HepG2 (cell line): ENCODE data around the gene ANKRD6. TPM values are rescaled to one million over a fixed set of nuclear protein-coding genes. Genes with fewer than 3 reads are reported as not detected.

Experiments used
- ATAC-seq: fragments of 200-7000 bp; cut with Tn5 transposase; 3 replicates; pipeline ENCODE4 v1.9.1; 2020; ENCODE audit warnings: mild to moderate bottlenecking, moderate library complexity
- BruUV-seq: library from RNA; stranded (reverse); fragments of 400-500 nt; replicated peaks from 2 replicates; lab custom pipeline; 2021; lab: Mats Ljungman, UMichigan
- CTCF ChIA-PET: fragments of 300-600 bp; formaldehyde crosslinking; extraction: SDS; loops from one replicate; lab custom pipeline; 2021; ENCODE audit warnings: low total read pairs, inconsistent platforms, low intra/inter-chr PET ratio; lab: Yijun Ruan, JAX
- POLR2A ChIA-PET: fragments of 350-600 bp; sonication (Branson Sonifier 250); formaldehyde crosslinking; loops from one replicate; lab custom pipeline; 2020; ENCODE audit warnings: antibody characterized with exemption, inconsistent platforms; lab: Yijun Ruan, JAX
- DNase-seq: peaks from one replicate; pipeline ENCODE4 v3.0.0-alpha.2; 2015; ENCODE audit warnings: low spot score
- FAIRE-seq: peaks from 3 replicates; lab custom pipeline; 2011; peaks lifted over from hg19 to GRCh38; lab: Jason Lieb, UNC
- H2AFZ ChIP-seq: one replicate; pipeline ENCODE4 v1.6.1; 2011; ENCODE audit warnings: low read length, inconsistent platforms
- H3K27ac ChIP-seq: fragments of 300-600 bp; 3 replicates; pipeline ENCODE4 v1.8.0; 2011; ENCODE audit warnings: mixed run types, mild to moderate bottlenecking, mixed read lengths, low read length, inconsistent platforms; ENCODE audit not compliant: insufficient read depth; ENCODE audit errors: extremely low read length
- H3K27me3 ChIP-seq, 2 experiments: fragments of 200-600 bp in 1 of 2; 2 replicates in 1 of 2; 3 replicates in 1 of 2; pipeline versions ENCODE4 v1.6.0 to v1.8.0; 2011; ENCODE audit warnings: low read length in 2 of 2, mild to moderate bottlenecking in 2 of 2, moderate library complexity in 2 of 2, inconsistent platforms in 1 of 2; ENCODE audit not compliant: insufficient read depth in 2 of 2, control insufficient read depth in 1 of 2
- H3K36me3 ChIP-seq, 2 experiments: fragments of 200-600 bp in 1 of 2; replicated peaks in 1 of 2; 2 replicates in 1 of 2; 3 replicates in 1 of 2; pipeline versions ENCODE4 v1.5.1 to v1.8.0; 2011; ENCODE audit warnings: low read length in 2 of 2, inconsistent platforms in 1 of 2; ENCODE audit not compliant: insufficient read depth in 2 of 2, control insufficient read depth in 1 of 2
- H3K4me1 ChIP-seq: 2 replicates; pipeline ENCODE4 v1.5.1; 2012; ENCODE audit warnings: low read length, inconsistent platforms; ENCODE audit not compliant: insufficient read depth
- H3K4me2 ChIP-seq: 2 replicates; pipeline ENCODE4 v1.6.0; 2011; ENCODE audit warnings: low read depth, low read length, inconsistent platforms
- H3K4me3 ChIP-seq, 3 experiments: fragments of 200-600 bp in 1 of 3; sonication (generic), shearing (Covaris generic) in 1 of 3; replicated peaks in 1 of 3; 2 replicates each; pipeline ENCODE4 v1.5.1; 2011 to 2016; ENCODE audit warnings: low read length in 3 of 3, inconsistent platforms in 2 of 3, low read depth in 2 of 3, mild to moderate bottlenecking in 2 of 3, control low read depth in 1 of 3, mixed read lengths in 1 of 3; ENCODE audit not compliant: insufficient read depth in 1 of 3
- H3K79me2 ChIP-seq: one replicate; pipeline ENCODE4 v1.6.1; 2011; ENCODE audit warnings: low read length, inconsistent platforms; ENCODE audit not compliant: insufficient read depth
- H3K9ac ChIP-seq: 2 replicates; pipeline ENCODE4 v1.6.0; 2011; ENCODE audit warnings: mild to moderate bottlenecking, low read depth, low read length, inconsistent platforms; ENCODE audit not compliant: insufficient read depth
- H3K9me3 ChIP-seq: 2 replicates; pipeline ENCODE4 v1.5.1; 2012; ENCODE audit warnings: mild to moderate bottlenecking, low read length
- H4K20me1 ChIP-seq: 2 replicates; pipeline ENCODE4 v1.6.0; 2011; ENCODE audit warnings: inconsistent platforms, mild to moderate bottlenecking, low read length, moderate library complexity; ENCODE audit not compliant: insufficient read depth
- BORCS8-MEF2B ChIP-seq: sonication (generic); formaldehyde crosslinking; IDR thresholded peaks from 2 replicates; pipeline ENCODE4 v1.8.0; 2022; ENCODE audit warnings: mild to moderate bottlenecking, missing genetic modification reagents
- CBX2 ChIP-seq, 2 experiments: fragments of 200-600 bp in 1 of 2; sonication (generic); formaldehyde crosslinking in 1 of 2; IDR thresholded peaks; 2 replicates each; pipeline versions ENCODE4 v1.7.0 to v1.8.1; 2018 to 2022; ENCODE audit warnings: low read depth in 2 of 2, low read length in 1 of 2, mild to moderate bottlenecking in 1 of 2, missing genetic modification reagents in 1 of 2
- CHD4 ChIP-seq: fragments of 200-600 bp; sonication (generic); IDR thresholded peaks from 2 replicates; pipeline ENCODE4 v1.7.0; 2017; ENCODE audit warnings: mild to moderate bottlenecking, low read length, borderline replicate concordance
- FOXK2 ChIP-seq: fragments of 450-650 bp; IDR thresholded peaks from 2 replicates; pipeline ENCODE4 v1.6.1; 2016
- GABPA ChIP-seq, 2 experiments: IDR thresholded peaks; 2 replicates each; pipeline ENCODE4 v1.6.1; 2011 to 2016; ENCODE audit warnings: low read depth in 2 of 2, low read length in 1 of 2, missing biosample characterization in 1 of 2, missing genetic modification characterization in 1 of 2
- KDM2A ChIP-seq: sonication (generic); formaldehyde crosslinking; IDR thresholded peaks from 2 replicates; pipeline ENCODE4 v1.4.0; 2020; ENCODE audit warnings: low read depth, missing genetic modification reagents, borderline replicate concordance
- MAFK ChIP-seq, 2 experiments: IDR thresholded peaks in 1 of 2; conservative IDR thresholded peaks in 1 of 2; 2 replicates each; pipeline ENCODE4 v1.6.1; 2011; ENCODE audit warnings: improper control_type of control experiment in 2 of 2, low read length in 2 of 2
- NFYB ChIP-seq: sonication (generic); formaldehyde crosslinking; IDR thresholded peaks from 2 replicates; pipeline ENCODE4 v1.4.0; 2020; ENCODE audit warnings: missing genetic modification reagents
- SALL2 ChIP-seq: sonication (generic); formaldehyde crosslinking; IDR thresholded peaks from 2 replicates; pipeline ENCODE4 v1.8.1; 2023; ENCODE audit warnings: mild to moderate bottlenecking, missing genetic modification reagents, inconsistent platforms
- ZBTB7B ChIP-seq: sonication (generic); formaldehyde crosslinking; IDR thresholded peaks from 2 replicates; pipeline ENCODE4 v1.4.0; 2020; ENCODE audit warnings: missing genetic modification reagents
- ZNF430 ChIP-seq: sonication (generic); formaldehyde crosslinking; IDR thresholded peaks from 2 replicates; pipeline ENCODE4 v1.9.0; 2021; ENCODE audit warnings: mild to moderate bottlenecking, missing genetic modification reagents
- ZNF446 ChIP-seq: sonication (generic); formaldehyde crosslinking; IDR thresholded peaks from 2 replicates; pipeline ENCODE4 v1.5.0; 2020; ENCODE audit warnings: mild to moderate bottlenecking, missing genetic modification reagents
- ZNF577 ChIP-seq: sonication (generic); formaldehyde crosslinking; IDR thresholded peaks from 2 replicates; pipeline ENCODE4 v1.4.0; 2020; ENCODE audit warnings: mild to moderate bottlenecking, low read depth, missing genetic modification reagents, borderline replicate concordance
- ZNF598 ChIP-seq: sonication (generic); formaldehyde crosslinking; IDR thresholded peaks from 2 replicates; pipeline ENCODE4 v1.5.1; 2020; ENCODE audit warnings: mild to moderate bottlenecking, missing genetic modification reagents, borderline replicate concordance
- ZNF614 ChIP-seq: IDR thresholded peaks from 2 replicates; pipeline ENCODE4 v1.6.1; 2018; ENCODE audit warnings: missing biosample characterization, missing genetic modification reagents, inconsistent platforms, borderline replicate concordance
- ZNF644 ChIP-seq: IDR thresholded peaks from 2 replicates; pipeline ENCODE4 v1.6.1; 2016; ENCODE audit warnings: low read depth
- ZNF776 ChIP-seq: sonication (generic); formaldehyde crosslinking; IDR thresholded peaks from 2 replicates; pipeline ENCODE4 v1.4.0; 2020; ENCODE audit warnings: mild to moderate bottlenecking, missing genetic modification reagents
- WGBS: methylation state at CpG from one replicate; pipeline ENCODE4 v1.1.6; 2017; ENCODE audit warnings: low lambda C conversion rate; 5-methylcytosine and 5-hydroxymethylcytosine counted together
- in situ Hi-C: cut with HindIII; loops from 2 replicates; pipeline ENCODE4 v1.10.0; 2017; ENCODE audit warnings: low pct_unique_long_range_greater_than_20kb; ENCODE audit not compliant: extremely low pct_ligation_motif_present
- intact Hi-C: fragments of 100-400 bp; cut with micrococcal nuclease; formaldehyde crosslinking; loops from one replicate; pipeline ENCODE4 v1.10.0; 2022; ENCODE audit not compliant: unreplicated experiment
- polyA plus RNA-seq, 8 experiments: library from polyadenylated mRNA; depleted of rRNA in 3 of 8; stranded (reverse) in 7 of 8; unstranded in 1 of 8; fragments of >200 nt; fragmentation: Illumina TruSeq in 4 of 8; extraction: Trizol in 4 of 8; gene quantifications; 2 replicates each; pipeline versions ENCODE4 v1.2.1 to v1.2.3, GENCODE V29; 2011 to 2016; ENCODE audit warnings: low read depth in 4 of 8, missing spikeins in 1 of 8, mixed read lengths in 1 of 8; ENCODE audit not compliant: insufficient read depth in 1 of 8
- total RNA-seq, 5 experiments: library from RNA; depleted of rRNA; stranded (reverse); fragments of >200 nt; fragmentation: Illumina TruSeq; extraction: Trizol; gene quantifications; 2 replicates each; pipeline ENCODE4 v1.2.3, GENCODE V29; 2016; ENCODE audit warnings: low read depth in 1 of 5
- TF ChIP-seq, protein P1 (sequence below): IDR thresholded peaks from 2 replicates; pipeline ENCODE4 v1.6.1; 2016; ENCODE audit warnings: control low read depth
- TF ChIP-seq, protein P2 (sequence below): sonication (generic); formaldehyde crosslinking; conservative IDR thresholded peaks from 2 replicates; pipeline ENCODE4 v1.4.0; 2020; ENCODE audit warnings: missing genetic modification reagents
- TF ChIP-seq, protein P3 (sequence below): sonication (generic); formaldehyde crosslinking; IDR thresholded peaks from 2 replicates; pipeline ENCODE4 v1.8.0; 2022; ENCODE audit warnings: missing genetic modification reagents, mild to moderate bottlenecking, moderate library complexity, borderline replicate concordance

Gene ANKRD6
- total and polyA plus RNA-seq, 2 of the 13 experiments (the other 11 are each of a cell fraction or from before 2014, with no cell fraction given) = 0.18 to 0.36 TPM

DNA sequence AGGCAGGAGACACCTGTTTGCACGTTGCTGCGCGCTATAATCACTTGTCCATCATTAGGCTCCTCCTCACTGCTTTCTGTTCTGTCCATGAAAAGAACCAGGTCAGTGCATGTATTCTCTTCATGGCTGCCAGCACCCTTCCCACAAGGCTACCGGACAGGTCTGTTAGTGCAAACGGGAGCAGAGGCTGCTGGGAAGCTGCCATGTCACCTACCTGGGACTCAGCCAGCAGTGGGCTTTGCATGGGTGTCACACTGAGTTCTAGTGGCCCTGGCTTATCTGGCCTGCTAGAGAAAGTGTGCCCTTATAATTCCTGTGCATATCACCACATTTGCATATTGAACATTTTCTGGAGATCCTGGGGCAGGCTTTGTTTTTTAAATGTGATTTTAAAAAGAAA is 180.8 kb downstream of the ANKRD6 start:
- no peaks in the 10 kb centered on the region for H3K4me1 ChIP-seq
- H4K20me1 ChIP-seq = no peaks in the 10 kb centered on the region
- H3K27ac ChIP-seq = no peak overlapping the region
- no peaks in the 10 kb centered on the region for H3K9me3 ChIP-seq
- BruUV-seq = no TSS peak
- no peak overlapping the region for H3K4me2 ChIP-seq
- intact Hi-C loops (loop anchor here (5.0 kb wide), 1 partner anchor 236 kb away; no protein-coding TSS in a partner anchor), in situ Hi-C loops (loop anchor here (5.0 kb wide), 1 partner anchor 181 kb away; the partner anchor contains the start of gene ANKRD6)
- no peak for DNase-seq
- H3K36me3 ChIP-seq = no peaks in the 10 kb centered on the region
- ChIA-PET POLR2A (interaction anchor here (1.1 kb wide), 1 partner anchor 242 kb away, joined by 3 read pairs; no protein-coding TSS in a partner anchor), CTCF (no interaction called here)
- H3K79me2 ChIP-seq = no peaks in the 10 kb centered on the region
- FAIRE-seq = no peak
- TF ChIP-seq ZNF577 (no peak), SALL2 (CRISPR knock-in tag) (no peak), GABPA (IDR thresholded peaks at IDR 0.05; ENCODE audit: low read depth, low read length) (no peak), GABPA (CRISPR knock-in tag; IDR thresholded peaks at IDR 0.05; ENCODE audit: low read depth) (no peak), NFYB (no peak), ZNF598 (CRISPR knock-in tag) (no peak), ZNF614 (CRISPR knock-in tag) (no peak), FOXK2 (no peak), ZNF644 (CRISPR knock-in tag) (no peak), CHD4 (no peak), BORCS8-MEF2B (CRISPR knock-in tag) (no peak), MAFK (conservative IDR thresholded peaks at IDR 0.05 in 1 of 2, IDR thresholded peaks at IDR 0.05 in 1 of 2; ENCODE audit: low read length in 2 of 2) (no peak), ZNF776 (CRISPR knock-in tag) (no peak), ZBTB7B (CRISPR knock-in tag) (no peak), ZNF446 (CRISPR knock-in tag) (no peak), KDM2A (CRISPR knock-in tag) (no peak), ZNF430 (no peak), CBX2 (IDR thresholded peaks at IDR 0.05; ENCODE audit: low read depth, low read length) (no peak), CBX2 (CRISPR knock-in tag; IDR thresholded peaks at IDR 0.05; ENCODE audit: low read depth) (no peak)
- TF ChIP-seq, protein P1, sequence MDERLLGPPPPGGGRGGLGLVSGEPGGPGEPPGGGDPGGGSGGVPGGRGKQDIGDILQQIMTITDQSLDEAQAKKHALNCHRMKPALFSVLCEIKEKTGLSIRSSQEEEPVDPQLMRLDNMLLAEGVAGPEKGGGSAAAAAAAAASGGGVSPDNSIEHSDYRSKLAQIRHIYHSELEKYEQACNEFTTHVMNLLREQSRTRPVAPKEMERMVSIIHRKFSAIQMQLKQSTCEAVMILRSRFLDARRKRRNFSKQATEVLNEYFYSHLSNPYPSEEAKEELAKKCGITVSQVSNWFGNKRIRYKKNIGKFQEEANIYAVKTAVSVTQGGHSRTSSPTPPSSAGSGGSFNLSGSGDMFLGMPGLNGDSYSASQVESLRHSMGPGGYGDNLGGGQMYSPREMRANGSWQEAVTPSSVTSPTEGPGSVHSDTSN (CRISPR knock-in tag) = no peak
- TF ChIP-seq, protein P2, sequence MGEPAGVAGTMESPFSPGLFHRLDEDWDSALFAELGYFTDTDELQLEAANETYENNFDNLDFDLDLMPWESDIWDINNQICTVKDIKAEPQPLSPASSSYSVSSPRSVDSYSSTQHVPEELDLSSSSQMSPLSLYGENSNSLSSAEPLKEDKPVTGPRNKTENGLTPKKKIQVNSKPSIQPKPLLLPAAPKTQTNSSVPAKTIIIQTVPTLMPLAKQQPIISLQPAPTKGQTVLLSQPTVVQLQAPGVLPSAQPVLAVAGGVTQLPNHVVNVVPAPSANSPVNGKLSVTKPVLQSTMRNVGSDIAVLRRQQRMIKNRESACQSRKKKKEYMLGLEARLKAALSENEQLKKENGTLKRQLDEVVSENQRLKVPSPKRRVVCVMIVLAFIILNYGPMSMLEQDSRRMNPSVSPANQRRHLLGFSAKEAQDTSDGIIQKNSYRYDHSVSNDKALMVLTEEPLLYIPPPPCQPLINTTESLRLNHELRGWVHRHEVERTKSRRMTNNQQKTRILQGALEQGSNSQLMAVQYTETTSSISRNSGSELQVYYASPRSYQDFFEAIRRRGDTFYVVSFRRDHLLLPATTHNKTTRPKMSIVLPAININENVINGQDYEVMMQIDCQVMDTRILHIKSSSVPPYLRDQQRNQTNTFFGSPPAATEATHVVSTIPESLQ (CRISPR knock-in tag) = no peak
- TF ChIP-seq, protein P3, sequence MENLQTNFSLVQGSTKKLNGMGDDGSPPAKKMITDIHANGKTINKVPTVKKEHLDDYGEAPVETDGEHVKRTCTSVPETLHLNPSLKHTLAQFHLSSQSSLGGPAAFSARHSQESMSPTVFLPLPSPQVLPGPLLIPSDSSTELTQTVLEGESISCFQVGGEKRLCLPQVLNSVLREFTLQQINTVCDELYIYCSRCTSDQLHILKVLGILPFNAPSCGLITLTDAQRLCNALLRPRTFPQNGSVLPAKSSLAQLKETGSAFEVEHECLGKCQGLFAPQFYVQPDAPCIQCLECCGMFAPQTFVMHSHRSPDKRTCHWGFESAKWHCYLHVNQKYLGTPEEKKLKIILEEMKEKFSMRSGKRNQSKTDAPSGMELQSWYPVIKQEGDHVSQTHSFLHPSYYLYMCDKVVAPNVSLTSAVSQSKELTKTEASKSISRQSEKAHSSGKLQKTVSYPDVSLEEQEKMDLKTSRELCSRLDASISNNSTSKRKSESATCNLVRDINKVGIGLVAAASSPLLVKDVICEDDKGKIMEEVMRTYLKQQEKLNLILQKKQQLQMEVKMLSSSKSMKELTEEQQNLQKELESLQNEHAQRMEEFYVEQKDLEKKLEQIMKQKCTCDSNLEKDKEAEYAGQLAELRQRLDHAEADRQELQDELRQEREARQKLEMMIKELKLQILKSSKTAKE (CRISPR knock-in tag) = no peak
- H3K9ac ChIP-seq = no peak overlapping the region
- peaks cover 0 to 6% of the 10 kb centered on the region in 2 experiments; a peak in 1 of 5 replicates for H3K27me3 ChIP-seq
- no peak overlapping the region for H2AFZ ChIP-seq
- H3K4me3 ChIP-seq = no peak overlapping the region
- WGBS = 62% methylated on average over 5 of the region's 5 CpGs
- no peak for ATAC-seq
